Keratinocyte (primary cell): ENCODE measurements around the gene KCTD17.

Source experiments
- CTCF ChIP-seq, 3 experiments: IDR thresholded peaks in 1 of 3; conservative IDR thresholded peaks in 1 of 3; optimal IDR thresholded peaks in 1 of 3; 2 replicates in 2 of 3; 3 replicates in 1 of 3; pipeline versions ENCODE3 to v1.5.1; 2011; ENCODE audit warnings: low read length in 3 of 3, mild to moderate bottlenecking in 3 of 3, moderate library complexity in 2 of 3, control low read depth in 1 of 3, inconsistent platforms in 1 of 3; ENCODE audit not compliant: insufficient read depth in 2 of 3; ENCODE audit errors: extremely low read depth in 1 of 3
- EZH2 ChIP-seq: IDR thresholded peaks from one replicate; pipeline ENCODE4 v1.6.1; 2012; ENCODE audit warnings: inconsistent platforms, mild to moderate bottlenecking, low read length, moderate library complexity

- TF ChIP-seq EZH2 (no peak), CTCF (optimal IDR thresholded peaks at IDR 0.05 in 1 of 3, IDR thresholded peaks at IDR 0.05 in 1 of 3, conservative IDR thresholded peaks at IDR 0.05 in 1 of 3; ENCODE audit: extremely low read depth in 1 of 3, insufficient read depth in 2 of 3, low read length in 3 of 3) (no peak)
These were observed 33.3 kb upstream of the KCTD17 start for GRCh38 chr22:37018086-37018814.
